Omental fat pad (tissue), 4 donors: Measurements from ENCODE around the gene KANSL2. TPM values are rescaled to one million over a fixed set of nuclear protein-coding genes. Genes with fewer than 3 reads are reported as not detected.
"Not testable (repeated sequence)": the region's sequence is repeated elsewhere in the genome, so short reads cannot be mapped to it uniquely, and the experiment has no call there.

Experiments
- ATAC-seq: fragments of 150-250 bp; one replicate; pipeline ENCODE4 v1.9.1; 2016; ENCODE audit warnings: mild to moderate bottlenecking, moderate library complexity; ENCODE audit not compliant: low FRiP score
- DNase-seq: peaks from one replicate; pipeline ENCODE4 v3.0.0-alpha.2; 2019; ENCODE audit warnings: low spot score
- total RNA-seq, 4 donors: library from RNA; depleted of rRNA; stranded (reverse); fragments of >200 nt; gene quantifications; one replicate each; pipeline ENCODE4 v1.1.0, GENCODE V29; 2016
- TF ChIP-seq, protein P1 (sequence below), 3 donors: fragments of 450-650 bp; IDR thresholded peaks; one replicate each; pipeline ENCODE4 v1.5.1; 2016 to 2017; ENCODE audit warnings: antibody characterized with exemption in 3 of 3, mild to moderate bottlenecking in 3 of 3, moderate library complexity in 2 of 3

KANSL2 gene, protein sequence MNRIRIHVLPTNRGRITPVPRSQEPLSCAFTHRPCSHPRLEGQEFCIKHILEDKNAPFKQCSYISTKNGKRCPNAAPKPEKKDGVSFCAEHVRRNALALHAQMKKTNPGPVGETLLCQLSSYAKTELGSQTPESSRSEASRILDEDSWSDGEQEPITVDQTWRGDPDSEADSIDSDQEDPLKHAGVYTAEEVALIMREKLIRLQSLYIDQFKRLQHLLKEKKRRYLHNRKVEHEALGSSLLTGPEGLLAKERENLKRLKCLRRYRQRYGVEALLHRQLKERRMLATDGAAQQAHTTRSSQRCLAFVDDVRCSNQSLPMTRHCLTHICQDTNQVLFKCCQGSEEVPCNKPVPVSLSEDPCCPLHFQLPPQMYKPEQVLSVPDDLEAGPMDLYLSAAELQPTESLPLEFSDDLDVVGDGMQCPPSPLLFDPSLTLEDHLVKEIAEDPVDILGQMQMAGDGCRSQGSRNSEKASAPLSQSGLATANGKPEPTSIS
- total RNA-seq, result 10 to 100 TPM; 38.3 to 64.2 (median 49.7) TPM

- ATAC-seq (peak; percentile 99), DNase-seq (peak; percentile 92)
- TF ChIP-seq, protein P1, sequence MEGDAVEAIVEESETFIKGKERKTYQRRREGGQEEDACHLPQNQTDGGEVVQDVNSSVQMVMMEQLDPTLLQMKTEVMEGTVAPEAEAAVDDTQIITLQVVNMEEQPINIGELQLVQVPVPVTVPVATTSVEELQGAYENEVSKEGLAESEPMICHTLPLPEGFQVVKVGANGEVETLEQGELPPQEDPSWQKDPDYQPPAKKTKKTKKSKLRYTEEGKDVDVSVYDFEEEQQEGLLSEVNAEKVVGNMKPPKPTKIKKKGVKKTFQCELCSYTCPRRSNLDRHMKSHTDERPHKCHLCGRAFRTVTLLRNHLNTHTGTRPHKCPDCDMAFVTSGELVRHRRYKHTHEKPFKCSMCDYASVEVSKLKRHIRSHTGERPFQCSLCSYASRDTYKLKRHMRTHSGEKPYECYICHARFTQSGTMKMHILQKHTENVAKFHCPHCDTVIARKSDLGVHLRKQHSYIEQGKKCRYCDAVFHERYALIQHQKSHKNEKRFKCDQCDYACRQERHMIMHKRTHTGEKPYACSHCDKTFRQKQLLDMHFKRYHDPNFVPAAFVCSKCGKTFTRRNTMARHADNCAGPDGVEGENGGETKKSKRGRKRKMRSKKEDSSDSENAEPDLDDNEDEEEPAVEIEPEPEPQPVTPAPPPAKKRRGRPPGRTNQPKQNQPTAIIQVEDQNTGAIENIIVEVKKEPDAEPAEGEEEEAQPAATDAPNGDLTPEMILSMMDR (IDR thresholded peaks at IDR 0.05), result no peak
Measured at GRCh38 chr12:48681710-48682532, at the start of gene KANSL2. KANSL2 (minus strand) TSS chr12:48682238; CDS start chr12:48681632, 606 bp downstream.

DNA sequence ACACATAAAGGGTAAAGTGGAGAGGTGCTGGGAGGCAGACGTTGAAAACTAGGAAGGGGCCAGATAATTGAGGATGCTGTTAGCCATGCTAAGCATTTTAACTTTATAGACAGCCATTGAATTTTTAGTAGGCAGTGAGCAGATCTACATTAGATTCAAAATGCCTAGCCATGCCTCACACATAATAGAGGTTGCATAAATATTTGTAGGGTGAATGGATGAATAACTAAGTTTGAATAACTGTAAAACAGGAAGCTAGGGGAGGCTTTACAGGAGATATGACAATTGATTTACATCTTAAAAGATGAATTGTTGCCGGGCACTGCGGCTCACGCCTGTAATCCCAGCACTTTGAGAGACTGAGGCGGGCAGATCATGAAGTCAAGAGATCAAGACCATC, 46.8 kb upstream of the KANSL2 start:
- DNase-seq, result no peak
- no peak for ATAC-seq
- TF ChIP-seq, protein P1 (IDR thresholded peaks at IDR 0.05), result no peak

- DNase-seq, ATAC-seq: not testable (repeated sequence)
Measured at GRCh38 chr12:48720737-48721136, 38.7 kb upstream of the KANSL2 start.

DNA sequence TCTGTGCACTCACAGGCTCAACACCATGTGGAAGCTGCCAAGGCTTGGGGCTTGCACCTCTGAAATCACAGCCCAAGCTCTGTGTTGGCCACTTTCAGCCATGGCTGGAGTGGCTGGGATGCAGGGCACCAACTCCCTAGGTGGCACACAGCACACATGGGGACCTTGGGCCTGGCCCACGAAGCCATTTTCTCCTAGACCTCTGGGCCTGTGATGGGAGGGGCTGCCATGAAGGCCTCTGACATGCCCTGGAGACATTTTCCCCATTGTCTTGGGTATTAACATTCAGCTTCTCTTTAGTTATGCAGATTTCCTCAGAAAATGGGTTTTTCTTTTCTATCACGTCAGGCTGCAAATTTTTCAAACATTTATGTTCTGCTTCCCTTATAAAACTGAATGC, 38.1 kb upstream of the KANSL2 start:
- not testable (repeated sequence) for ATAC-seq

GRCh38 chr12:48719002-48719401, 37.0 kb upstream of the KANSL2 start:
- not testable (repeated sequence) for DNase-seq, ATAC-seq

More for the DNA sequence above, 38.1 kb upstream of the KANSL2 start:
- not testable (repeated sequence) for DNase-seq

DNA sequence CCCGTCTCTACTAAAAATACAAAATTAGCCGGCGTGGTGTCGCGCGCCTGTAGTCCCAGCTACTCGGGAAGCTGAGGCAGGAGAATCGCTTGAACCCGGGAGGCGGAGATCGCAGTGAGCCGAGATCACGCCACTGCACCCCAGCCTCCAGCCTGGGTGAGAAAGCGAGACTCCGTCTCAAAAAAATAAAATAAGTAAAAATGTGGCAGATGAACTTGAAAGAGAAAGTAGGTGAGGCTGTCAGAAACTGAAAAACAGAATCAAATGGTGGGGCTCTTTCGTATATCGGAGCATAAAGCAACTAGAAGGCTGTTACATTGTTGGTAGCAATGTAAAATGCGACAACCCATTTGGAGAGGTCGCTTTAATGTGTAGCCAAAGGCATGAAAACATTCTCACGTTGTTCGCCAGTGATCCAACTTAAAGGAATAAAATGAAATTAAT, 35.2 kb upstream of the KANSL2 start:
- DNase-seq (no peak), ATAC-seq (no peak)
- TF ChIP-seq, protein P1 (IDR thresholded peaks at IDR 0.05), result no peak

- peak; percentile 96 for DNase-seq
- peak; percentile 98 for ATAC-seq
- TF ChIP-seq, protein P1 (IDR thresholded peaks at IDR 0.05), result peak in 1 of 3 donors; percentile 63
Measured at GRCh38 chr12:48716493-48717251, 34.6 kb upstream of the KANSL2 start, which contains the start of gene CCNT1. CCNT1 (minus strand) TSS chr12:48716707; CDS start chr12:48716675, 32 bp downstream.

DNA sequence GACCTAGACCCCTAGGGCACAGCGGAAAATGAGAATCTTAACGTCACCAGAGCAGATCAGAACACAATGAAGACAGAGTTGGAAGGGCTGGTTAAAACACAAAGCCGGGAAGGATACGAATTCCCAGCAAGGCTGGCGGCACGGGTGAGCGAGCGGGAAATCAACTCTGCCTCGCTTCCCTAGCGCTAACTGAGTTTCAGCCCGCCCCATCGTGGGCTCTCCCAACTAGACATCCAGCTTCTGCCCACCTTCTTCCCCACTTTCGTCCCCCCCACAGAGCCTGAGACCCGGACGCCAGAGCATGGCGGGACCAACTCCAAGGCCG, 34.1 kb upstream of the KANSL2 start:
- peak; percentile 50 for ATAC-seq
- TF ChIP-seq, protein P1 (IDR thresholded peaks at IDR 0.05), result no peak
- no peak for DNase-seq
